GM12864 (cell line): ENCODE data around the gene ROR1.

ENCODE experiments used
- DNase-seq: peaks from one replicate; pipeline ENCODE4 v3.0.0-alpha.2; 2011; ENCODE audit warnings: low read depth
- H3K4me3 ChIP-seq: 2 replicates; pipeline ENCODE4 v1.5.1; 2011; ENCODE audit warnings: mild to moderate bottlenecking, low read depth, low read length, control low read depth
- TF ChIP-seq, protein P1 (sequence below): IDR thresholded peaks from 2 replicates; pipeline ENCODE4 v1.5.1; 2011; ENCODE audit warnings: low read depth, mild to moderate bottlenecking, moderate library complexity, low read length, control low read depth, inconsistent platforms; ENCODE audit errors: missing control alignments

ROR1 gene

DNA sequence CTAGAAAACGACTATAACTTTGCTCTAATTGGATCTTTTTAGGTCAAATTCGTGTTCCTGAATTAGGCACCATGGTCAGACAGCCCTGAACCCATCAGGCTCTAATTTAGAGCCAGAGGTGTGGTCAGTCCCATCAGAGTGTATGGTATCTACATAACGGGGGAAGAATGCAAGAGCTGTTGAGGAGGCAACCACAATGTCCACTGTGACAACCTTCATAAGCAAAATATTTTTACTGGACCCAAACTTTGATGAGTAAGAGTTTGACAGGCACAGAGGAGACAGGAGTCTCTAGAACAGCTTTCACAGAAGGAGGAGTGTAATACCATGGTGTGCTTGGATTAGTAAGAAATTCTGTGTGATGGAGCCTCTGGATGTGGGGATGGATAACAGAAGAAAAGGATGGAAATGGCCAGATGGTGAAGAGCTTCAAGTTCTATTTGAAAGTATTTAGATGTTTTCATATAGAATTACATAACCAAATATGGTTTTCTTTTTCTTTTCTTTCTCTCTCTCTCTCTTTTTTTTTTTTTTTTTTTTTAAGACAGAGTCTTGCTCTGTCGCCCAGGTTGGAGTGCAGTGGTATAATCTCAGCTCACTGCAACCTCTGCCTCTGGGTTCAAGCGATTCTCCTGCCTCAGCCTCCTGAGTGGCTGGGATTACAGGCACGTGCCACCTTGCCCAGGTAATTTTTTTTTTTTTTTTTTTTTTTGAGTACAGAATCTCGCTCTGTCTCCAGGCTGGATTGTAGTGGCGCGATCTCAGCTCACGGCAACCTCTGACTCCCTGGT is 454.5 kb downstream of the ROR1 start:
- TF ChIP-seq, protein P1, sequence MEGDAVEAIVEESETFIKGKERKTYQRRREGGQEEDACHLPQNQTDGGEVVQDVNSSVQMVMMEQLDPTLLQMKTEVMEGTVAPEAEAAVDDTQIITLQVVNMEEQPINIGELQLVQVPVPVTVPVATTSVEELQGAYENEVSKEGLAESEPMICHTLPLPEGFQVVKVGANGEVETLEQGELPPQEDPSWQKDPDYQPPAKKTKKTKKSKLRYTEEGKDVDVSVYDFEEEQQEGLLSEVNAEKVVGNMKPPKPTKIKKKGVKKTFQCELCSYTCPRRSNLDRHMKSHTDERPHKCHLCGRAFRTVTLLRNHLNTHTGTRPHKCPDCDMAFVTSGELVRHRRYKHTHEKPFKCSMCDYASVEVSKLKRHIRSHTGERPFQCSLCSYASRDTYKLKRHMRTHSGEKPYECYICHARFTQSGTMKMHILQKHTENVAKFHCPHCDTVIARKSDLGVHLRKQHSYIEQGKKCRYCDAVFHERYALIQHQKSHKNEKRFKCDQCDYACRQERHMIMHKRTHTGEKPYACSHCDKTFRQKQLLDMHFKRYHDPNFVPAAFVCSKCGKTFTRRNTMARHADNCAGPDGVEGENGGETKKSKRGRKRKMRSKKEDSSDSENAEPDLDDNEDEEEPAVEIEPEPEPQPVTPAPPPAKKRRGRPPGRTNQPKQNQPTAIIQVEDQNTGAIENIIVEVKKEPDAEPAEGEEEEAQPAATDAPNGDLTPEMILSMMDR = no peak
- no peak for DNase-seq
- H3K4me3 ChIP-seq = no peak overlapping the region

DNA sequence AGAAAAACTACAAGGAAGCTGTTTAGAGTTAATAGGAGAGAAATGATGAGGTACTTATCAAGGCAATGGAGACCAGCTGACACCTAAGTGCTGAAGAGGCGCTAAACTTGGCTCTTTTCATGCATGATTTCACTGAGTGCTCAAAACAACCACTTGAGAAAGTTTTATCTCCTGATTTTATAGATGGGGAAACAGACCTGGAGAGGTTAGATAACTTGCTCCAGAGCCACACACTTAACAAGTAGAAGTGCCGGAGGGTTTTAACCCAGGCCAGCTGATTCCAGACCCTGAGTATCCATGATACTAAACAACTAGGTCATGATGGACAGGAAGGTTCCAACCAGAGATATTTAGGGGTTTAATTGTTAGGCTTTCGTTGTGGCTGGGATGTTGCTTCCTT is 455.5 kb downstream of the ROR1 start:
- TF ChIP-seq, protein P1 = no peak
- no peak for DNase-seq
- no peak overlapping the region for H3K4me3 ChIP-seq
